Inflammatory macrophage treated with lipopolysaccharide for 1 hour (primary cell): ENCODE measurements around the gene MAD1L1.

Experiments used
- DNase-seq, 2 donors: peaks; one replicate each; pipeline ENCODE4 v3.0.0-alpha.2; 2020 to 2022

MAD1L1 gene

DNA sequence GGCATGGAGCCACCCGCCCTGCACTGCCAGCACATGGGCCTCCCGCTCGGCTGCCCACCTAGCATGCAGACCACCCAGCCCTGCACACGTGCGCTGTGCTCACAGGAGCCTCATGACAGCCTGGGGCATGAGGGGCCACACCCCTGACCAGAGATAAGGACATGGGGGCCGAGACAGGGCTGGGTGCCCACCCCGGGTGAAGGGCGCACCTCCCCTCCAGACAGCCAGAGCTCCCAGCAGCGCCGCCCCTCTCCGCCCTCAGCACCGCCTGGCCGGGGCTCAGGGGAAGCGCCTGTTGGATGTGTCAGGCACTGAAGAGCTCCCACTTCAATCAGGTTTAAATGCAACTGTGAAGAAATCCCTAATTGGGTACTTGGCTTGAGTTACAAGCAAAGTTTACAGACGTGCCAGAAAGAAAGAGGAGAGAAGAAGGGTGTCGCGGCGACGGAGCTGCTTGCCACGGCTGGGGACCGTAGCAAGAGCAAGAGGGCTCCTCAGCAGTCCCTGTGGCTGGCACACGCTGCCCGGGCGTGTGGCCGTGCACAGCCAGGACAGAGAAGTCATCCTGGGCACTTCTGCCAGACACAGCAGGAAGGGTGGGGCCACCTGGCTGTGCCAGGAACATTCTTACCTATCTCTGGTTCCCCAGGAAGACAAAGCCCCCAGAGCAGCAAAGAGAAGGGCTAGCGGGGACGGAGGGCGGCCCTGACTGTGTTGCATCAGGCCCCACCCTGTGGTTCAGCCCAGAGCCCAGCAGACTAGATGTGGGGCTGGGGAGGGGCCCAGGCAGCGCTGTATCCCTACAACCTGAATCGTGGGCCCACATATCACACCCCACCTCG, 315.3 kb downstream of the MAD1L1 start:
- no peak for DNase-seq

DNA sequence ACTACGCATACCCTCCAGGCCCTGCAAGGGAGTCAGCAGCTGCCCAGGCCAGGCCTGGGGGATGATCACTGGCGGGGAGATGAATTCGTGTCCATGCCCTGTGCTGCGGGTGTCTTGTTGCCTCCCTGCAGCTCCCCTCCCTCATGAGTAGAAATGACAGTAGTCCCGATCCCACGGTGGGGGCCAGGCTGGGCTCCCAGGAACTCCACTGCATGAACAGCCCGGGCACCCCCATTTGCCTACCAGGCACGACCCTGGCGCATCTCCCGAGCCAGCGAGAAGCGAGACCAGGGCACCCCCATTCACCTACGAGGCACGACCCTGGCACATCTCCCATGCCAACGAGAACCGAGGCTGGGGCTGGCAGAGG, 316.2 kb downstream of the MAD1L1 start:
- DNase-seq = no peak

DNA sequence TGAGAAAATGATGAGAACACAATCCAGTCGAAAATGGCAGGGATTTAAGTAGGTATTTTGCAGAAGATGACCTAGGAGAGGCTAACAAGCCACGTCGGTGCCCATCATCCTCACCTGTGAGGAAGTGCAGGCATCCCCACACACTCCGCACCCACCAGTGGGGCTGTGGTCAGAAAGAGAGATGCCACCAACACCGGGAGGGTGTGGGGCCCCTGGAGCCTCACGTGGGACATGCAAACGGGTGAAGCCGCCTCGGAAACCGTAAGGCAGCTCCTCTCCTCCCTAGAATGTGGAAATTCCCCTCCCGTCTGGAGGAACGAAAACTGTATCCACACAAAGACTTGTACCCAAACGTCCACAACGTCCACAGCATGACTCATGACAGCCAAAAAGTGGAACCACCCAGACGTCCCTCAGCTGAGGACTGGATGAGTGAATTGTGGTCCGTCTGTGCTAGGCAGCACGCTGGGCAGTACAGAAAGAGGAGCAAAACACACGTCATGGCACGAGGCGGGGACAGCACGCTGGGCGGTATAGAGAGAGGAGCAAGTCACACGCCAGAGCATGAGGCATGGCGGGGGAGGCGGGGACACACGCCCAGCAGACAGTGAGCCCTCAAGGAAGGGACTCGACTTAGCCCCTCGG, 316.7 kb downstream of the MAD1L1 start:
- peak; percentile 93 to 96 for DNase-seq

DNA sequence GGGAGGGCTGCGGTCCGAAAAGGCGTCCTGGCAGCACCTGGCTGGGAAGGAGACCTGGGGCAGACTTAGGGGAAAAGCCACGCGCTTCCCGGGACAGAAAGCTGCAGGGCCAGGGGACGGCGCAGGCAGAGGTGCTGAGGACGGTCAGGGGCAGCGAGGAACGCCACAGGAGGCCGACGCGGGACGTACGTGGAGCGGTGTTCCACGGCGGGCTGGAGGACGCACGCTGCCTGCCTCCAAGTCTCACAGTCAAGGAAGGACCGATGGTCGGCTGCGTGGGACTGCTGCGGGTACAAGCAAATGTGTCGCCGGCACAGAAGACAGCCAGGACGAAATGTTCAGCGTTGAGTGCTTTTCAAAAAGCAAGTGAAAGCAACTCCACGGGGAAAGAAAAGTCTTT, 317.4 kb downstream of the MAD1L1 start:
- DNase-seq = no peak

DNA sequence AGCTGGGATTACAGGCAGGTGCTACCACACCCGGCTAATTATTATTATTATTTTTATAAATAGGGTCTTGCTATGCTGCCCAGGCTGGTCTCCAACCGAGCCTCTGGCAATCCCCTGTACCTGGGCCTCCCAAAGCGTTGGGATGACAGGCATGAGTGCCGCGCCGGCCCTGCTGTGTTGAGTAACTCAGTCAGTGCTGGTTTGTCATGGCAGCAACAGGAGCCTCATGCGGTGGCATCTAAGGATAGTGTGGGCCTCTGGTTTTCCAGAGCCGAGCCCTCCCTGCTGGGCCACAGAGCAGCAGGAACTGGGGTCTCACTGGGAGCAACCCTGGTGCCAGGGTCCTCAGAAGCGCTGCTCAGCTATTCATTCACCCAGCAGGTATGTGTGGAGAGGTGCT, 318.0 kb downstream of the MAD1L1 start:
- DNase-seq = no peak

DNA sequence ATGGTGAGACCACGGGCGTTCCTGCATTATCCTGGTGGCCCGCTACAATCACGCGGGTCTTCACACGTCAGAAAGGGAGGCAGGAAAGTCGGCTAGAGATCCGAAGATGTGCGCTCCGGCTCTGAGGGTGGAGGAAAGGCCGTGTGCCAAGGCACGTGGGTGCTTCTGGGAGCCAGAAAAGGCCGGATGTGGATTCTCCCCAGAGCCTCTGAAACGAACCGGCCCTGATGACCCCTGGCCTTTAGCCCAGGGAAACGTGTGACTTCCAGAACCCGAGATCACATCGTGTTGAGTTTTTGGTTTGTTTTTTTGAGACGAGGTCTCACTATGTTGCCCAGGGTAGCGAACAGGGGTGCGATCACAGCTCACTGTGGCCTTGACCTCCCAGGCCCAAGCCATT, 318.4 kb downstream of the MAD1L1 start:
- DNase-seq = no peak

DNA sequence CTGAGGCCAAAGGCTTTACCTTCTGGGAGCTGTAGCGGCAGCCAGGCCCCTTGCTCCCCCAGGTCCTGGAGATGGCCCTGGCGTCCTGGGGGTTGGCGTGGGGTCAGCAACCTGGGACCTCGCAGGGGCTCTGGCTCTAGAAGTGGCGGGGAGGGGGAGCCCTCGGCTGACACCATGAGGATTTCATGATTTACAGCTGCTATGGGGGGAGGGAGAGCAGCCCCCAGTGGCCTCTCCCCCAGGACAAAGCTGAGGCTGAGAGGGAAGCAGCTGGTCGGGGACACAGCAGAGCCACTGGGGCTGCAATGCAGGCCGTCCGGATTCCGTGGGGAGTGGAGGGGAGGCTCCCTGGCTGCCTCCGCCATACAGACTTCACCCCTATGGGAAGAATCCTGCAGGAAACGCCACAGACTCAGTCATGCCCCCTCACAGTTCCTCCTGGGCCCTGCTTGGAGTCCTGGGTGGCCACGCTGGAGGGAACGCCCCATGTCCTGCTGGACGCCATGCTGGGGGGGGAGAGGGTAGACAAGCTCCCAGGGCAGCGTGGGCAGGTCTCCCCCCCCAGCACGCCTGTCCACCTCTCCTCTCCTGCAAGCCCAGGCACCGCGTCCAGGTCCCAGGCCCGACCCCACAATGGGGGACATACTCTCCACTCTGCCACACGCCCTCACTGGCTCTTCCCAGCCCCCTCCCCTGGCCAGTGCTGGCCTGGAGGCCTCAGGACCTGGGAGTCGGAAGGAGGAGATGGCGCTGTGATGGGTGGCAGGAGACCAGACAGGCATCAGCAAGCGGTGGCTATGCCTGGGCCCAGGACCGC, 319.1 kb downstream of the MAD1L1 start:
- no peak for DNase-seq

DNA sequence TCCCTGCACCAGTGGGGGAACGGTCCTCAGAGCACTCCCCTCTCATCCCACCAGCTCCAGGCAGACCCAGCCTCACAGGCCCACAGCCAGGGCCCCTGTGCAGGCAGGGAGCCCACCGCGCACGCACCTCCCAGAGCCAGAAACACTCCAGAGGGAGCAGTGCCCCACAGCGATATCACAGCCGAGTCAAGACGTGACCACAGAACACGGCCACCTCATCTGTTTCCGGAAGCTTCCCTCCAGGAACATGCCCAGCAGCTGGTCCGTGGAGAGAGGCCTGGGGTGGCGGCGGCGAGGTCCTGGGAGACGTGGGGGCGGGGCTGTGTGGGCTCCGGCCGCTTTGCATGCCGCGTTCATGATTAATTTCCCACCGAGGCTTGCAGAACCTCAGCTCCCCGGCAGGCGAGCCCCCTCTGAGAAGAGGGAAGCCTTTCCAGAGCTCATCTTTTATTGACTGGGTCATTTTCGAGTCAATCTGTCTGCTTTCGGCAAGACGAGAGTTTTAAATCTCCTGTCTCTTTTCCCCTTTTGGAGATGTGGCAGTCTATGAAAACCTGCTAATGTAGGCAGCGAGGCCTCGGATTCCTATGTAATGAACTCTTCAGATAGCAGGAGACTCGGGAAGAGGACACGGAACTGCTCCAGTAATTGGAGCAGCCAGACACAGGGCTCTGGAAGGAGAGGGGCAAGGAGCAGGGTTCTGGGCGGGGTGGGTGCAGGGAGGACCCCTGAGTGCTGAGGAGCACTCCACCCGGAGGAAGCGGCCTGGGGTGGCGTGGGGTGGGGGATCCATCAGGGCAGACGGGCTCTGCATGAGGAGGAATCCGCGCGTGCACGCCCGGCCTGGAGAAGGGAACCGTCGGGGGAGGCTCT, 319.9 kb downstream of the MAD1L1 start:
- DNase-seq = peak in 1 of 2 donors; percentile 14

DNA sequence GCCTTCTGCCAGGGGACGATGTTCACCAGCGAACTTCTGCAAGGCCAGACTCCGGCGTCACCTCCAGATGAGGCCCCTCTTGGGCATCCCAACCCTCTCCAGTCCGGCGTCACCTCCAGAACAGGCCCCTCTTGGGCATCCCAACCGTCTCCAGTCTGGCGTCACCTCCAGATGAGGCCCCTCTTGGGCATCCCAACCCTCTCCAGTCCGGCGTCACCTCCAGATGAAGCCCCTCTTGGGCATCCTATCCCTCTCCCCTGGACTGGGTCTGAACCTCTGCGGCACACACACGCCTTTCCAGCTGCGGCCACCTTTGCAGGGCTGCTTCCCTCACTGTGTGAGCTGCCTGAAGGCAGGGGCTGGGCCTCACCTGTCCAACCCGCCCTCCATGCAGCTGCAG, 321.2 kb downstream of the MAD1L1 start:
- no peak for DNase-seq

DNA sequence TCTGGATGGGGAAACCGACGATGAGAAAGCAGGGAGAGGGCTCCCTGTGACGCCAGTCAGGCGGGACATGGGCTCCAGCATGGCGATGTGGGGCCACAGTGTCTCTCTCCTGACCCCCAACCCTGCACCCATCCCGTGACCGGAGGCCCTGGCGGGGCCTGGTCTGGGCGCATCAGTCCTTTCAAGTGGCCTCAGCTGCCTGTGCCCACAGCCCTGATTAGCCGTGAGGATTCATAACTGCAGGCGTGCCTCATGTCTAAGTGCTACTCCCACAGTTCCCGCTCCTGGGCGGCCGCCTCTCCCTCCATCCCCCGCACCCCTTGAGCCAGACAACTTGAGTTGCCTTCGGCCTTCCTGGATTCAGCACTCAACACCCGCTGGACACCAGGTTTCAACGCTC, 321.9 kb downstream of the MAD1L1 start:
- no peak for DNase-seq

DNA sequence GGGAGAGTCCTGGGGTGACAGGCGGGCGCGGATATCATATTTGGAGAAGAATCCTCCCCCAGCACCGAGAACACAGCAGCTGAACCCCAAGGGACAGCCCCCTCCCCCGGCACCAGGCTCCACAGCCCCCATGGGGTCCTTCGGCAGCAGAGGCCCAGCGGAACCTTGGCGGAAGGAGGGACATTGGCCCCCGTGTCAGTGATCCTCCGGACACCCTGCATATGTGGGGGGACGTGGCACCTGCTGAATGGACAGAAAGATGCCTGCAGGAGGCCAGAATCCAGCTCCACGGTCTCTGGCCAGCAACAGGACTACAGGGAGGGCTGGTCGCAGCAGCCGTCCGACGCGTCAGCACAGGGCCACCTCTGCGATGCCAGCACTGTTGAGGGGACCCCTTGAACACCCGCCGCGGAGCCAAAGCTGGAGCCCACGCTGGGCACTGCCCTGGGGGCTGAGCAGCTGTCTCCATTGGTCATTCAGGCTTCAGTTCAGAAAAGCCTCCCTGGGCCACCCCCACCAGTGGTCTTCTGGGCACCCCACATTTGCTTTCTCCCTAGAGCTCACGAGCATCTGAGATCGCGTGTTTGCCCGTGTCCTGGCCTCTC, 322.6 kb downstream of the MAD1L1 start:
- DNase-seq = no peak

DNA sequence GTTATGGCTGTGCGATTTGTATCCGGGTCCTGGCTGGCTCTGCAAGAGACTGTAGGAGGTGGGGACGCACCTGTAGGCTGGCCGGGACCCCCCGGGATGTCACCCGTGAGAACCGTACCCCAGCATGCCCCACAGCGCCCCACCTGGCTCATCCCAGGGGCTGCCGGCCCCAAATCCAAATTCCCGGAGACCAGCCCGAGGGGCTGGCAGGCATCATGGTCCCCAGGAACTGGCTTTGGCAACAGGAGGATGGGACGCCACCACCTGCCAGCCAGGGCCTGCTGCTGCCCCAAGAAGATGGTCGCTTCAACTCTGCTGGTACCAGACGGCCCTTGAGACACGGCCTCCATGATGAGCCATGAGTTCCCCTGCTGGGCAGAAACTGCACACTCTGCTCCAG, 323.3 kb downstream of the MAD1L1 start:
- no peak for DNase-seq

DNA sequence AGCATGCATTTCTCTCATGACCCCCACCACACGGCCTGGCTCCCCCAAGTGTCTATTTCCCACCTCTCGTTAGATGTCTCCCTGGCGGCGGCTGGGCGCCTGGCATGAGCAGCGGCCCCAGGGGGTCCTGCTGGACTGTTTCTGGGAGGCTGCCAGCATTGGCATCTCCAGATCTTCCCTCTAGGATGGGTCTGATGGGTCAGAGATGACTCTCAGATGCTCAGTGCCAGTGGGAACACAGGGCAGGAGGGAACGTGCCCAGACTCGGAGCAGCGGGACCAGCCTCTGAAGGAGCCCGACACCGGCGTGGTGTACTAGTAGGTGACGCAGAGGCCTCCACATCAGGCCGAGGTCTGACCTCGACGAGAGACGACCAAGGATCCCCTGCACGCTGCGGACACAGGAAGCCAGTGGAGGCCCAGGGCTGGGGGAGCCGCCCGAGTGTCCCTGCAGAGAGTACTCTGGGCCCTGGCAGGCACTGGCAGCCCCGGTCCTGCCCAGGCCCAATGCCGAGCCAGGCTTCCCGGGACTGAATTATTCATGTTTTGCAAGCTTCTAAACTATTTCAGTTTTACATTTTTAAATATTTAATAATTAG, 323.8 kb downstream of the MAD1L1 start:
- no peak for DNase-seq

DNA sequence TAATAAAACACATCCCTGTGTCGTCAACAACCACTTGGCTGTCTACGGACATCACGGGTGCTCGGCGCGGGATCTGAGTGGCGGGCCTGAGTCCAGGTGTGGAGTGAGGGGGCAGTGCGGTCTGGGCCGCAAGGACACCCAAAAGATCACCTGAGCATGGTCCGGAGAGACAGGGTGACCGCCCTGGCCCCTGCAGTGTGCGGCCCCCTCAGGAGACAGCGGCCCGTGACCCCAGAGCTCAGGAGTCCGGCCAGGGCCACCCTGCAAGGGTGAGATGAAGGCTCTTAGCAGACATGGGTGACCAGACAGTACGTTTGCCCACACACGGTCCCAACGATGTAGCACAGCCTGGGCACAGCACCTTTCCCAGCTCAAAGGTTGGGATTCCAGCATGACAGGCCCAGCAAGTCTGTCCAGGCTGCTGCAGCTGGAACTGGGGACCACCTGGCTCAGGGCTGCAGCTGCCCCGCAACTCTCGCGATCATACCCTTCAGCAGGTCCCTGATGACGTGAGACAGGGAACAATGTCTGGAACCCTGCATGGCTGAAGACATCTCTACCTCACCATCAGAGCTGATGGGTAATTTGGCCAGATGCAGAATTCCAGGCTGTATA, 324.9 kb downstream of the MAD1L1 start:
- DNase-seq = no peak

DNA sequence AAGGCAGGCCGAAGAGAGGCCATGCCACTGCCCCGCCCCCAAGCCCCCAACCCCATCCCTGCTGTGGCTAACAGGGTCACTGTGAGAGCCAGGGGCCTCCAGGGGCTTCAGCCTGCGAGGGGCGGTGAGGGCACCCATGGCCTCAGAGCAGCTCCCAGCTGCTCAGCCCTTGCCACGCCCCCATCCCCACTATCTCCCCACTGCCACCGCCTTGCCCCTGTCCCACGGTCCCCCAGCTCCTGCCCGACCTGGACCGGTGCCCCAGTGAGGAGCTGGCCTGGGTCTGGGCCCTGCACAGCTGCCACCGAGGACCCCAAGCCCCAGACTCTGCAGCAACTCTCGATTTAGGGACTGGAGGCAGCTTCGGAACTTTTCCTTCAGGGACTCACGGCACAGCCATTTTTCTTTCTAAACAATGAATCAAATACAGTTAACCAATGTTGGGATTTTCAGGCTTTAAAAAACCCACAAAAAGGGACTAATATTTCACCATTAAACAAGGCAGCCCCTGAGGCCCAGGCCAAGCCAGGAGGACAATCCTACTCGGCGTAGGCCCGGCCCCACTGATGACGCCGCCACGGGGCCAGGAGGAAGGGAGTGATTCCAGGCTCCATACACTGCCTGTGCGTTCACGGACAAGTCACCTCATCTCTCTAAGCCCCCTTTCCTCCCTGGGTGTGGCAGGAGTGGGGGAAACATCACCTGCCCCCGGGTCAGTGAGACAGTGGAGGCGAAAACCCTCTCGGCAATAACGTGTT, 325.6 kb downstream of the MAD1L1 start:
- DNase-seq = no peak

DNA sequence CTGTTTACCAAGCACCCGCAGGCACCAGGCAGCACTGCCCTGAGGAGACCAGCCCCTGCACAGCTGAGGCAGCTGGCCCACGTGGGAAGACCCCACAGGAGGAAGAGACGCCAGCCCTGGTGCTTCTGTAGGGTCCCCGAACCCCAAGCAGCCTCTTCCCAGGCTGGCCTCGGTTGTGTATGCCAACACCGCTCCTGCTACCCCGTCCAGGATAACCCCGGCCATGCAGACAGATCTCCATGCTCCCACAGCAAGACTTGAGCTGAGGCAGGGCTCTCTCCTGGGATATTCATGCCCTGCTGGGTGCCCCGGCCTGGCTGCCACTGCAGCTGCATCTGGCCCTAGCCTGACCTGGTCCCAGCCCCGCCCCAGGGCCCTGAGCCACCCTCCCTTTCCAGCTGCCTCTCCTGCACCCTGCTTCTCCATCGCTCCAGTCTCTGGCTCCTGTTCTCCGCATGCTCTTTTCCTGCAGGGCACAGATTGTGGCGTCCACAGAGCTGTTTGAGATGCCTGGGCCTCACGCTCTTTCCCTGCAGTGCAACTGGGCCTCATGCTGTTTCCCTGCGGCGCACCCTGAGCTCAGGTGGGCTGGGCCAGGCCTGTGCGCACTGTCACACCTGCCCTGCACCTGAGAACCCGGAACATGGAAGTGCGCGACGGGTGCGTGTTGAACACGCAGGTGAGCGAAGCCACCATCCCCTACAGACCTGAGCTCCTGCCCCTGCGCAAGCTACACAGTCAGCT, 326.5 kb downstream of the MAD1L1 start:
- no peak for DNase-seq

DNA sequence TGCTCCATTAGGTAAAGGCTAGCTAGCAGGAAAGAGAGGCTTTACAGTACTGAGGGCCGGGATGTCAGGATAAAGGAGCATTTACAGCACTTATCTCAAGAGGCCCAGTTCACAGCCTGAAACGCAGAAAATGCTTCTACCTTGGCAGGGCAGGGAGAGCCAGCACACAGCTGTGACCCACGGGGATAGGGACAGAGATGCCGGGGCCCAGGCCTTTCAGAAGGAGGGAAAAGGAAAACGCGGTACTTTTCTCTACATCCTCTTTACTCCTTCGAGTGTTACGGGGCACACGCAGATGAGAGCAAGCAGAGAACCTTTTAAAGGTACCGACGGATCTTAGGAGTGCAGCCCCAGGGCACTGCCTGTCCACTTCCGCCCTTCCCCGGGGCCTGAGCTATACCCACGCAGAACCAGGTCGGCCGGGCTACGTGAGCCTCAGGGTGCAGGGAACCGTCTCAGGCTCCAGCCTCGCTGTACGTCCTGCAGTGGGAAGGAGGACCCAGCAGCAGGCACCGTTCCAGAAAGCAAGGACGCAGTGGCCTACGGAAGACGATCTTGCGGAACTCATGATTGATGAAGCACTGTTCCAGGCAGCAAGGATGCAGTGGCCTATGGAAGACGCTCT, 330.4 kb downstream of the MAD1L1 start:
- no peak for DNase-seq

DNA sequence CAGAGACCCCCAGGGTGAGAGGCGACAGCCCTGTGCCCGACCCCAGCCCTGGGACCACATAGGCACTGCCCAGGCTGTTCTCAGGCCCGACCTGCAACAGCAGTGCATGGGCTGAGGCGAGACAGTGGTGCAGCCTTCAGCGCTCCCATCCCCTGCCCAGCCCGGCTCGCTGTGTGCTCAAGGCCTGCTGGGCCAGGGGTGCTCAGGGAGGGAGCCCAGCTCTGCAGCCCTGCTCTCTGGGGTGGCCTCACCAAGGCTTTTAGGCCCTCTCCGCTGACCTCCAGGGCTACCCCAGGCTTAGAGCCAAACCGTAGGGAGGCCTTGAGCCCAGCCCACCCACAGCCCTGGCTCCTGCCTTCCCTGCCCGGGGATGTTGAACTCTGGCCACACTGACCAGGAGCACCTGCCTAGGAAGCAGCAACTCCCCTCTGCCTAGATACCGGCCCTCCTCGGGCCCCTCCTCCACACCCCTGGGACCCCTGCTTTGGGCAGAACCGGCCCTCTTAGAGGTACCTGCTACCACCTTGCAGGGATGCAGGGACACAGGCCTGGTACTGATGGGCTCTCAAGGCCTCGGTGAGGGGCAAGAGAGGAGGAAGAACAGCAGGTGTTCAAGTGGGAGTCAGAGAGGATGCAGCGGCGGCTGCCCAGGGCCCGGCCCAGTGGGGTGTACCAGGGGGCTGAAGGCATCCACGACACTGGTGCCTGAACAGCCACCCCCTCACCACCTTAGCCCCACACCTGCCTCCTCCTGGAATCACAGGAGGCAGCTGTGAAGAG, 331.1 kb downstream of the MAD1L1 start:
- DNase-seq = no peak

DNA sequence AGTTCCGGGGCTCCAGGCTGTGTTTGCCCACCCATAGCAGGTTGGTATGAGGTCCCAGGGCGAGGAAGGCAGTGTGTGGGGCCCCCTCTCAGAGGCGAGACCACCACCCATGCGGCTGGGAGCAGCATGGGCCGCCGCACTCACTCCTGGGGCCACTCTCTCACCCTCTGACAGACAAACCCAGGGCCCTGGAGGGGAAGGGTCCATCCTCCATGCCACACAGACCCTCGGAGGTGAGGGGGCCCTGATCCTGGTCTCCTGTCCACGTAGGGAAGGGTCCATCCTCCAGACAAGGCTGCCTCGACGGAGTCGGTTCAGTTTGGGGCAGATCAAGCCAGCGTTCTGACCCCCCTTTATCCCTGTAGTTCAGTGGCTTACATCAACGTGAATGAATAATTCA, 331.9 kb downstream of the MAD1L1 start:
- DNase-seq = no peak
